SK-N-SH treated with all-trans-retinoic acid at 6 μM for 48 hours (cell line): Measurements from ENCODE around the gene GPR137.

Source experiments
- ATAC-seq: fragments of 200-7000 bp; cut with Tn5 transposase; 3 replicates; pipeline ENCODE4 v1.9.1; 2020; ENCODE audit warnings: mild to moderate bottlenecking, moderate library complexity
- ARNTL ChIP-seq: fragments of 450-650 bp; formaldehyde crosslinking; IDR thresholded peaks from 2 replicates; pipeline ENCODE4 v1.5.0; 2020; ENCODE audit warnings: low read depth, mild to moderate bottlenecking, moderate library complexity, borderline replicate concordance
- BACH2 ChIP-seq: fragments of 250-450 bp; sonication (Bioruptor Pico); IDR thresholded peaks from 2 replicates; pipeline ENCODE4 v1.9.0; 2021; ENCODE audit warnings: mild to moderate bottlenecking, borderline replicate concordance
- CSDC2 ChIP-seq: fragments of 250-450 bp; sonication (Bioruptor Pico); IDR thresholded peaks from 2 replicates; pipeline ENCODE4 v1.5.0; 2020; ENCODE audit warnings: mild to moderate bottlenecking, moderate library complexity
- ESRRG ChIP-seq: fragments of 250-450 bp; sonication (Bioruptor Pico); IDR thresholded peaks from 2 replicates; pipeline ENCODE4 v1.6.1; 2021; ENCODE audit warnings: mild to moderate bottlenecking
- GLIS3 ChIP-seq: fragments of 250-450 bp; sonication (Bioruptor Pico); IDR thresholded peaks from 2 replicates; pipeline ENCODE4 v1.5.0; 2020; ENCODE audit warnings: mild to moderate bottlenecking, moderate library complexity
- ISL1 ChIP-seq: fragments of 250-450 bp; sonication (Bioruptor Pico); IDR thresholded peaks from 2 replicates; pipeline ENCODE4 v2.1.2; 2022; ENCODE audit warnings: mild to moderate bottlenecking, moderate library complexity
- OSR1 ChIP-seq: fragments of 250-450 bp; sonication (Bioruptor Pico); IDR thresholded peaks from 2 replicates; pipeline ENCODE4 v1.8.0; 2022; ENCODE audit warnings: moderate library complexity, mild to moderate bottlenecking, inconsistent platforms
- PPARA ChIP-seq: fragments of 250-450 bp; sonication (Bioruptor Pico); IDR thresholded peaks from 2 replicates; pipeline ENCODE4 v1.5.0; 2020; ENCODE audit warnings: mild to moderate bottlenecking, borderline replicate concordance
- RARB ChIP-seq: fragments of 250-450 bp; sonication (Bioruptor Pico); IDR thresholded peaks from 2 replicates; pipeline ENCODE4 v1.8.0; 2021; ENCODE audit warnings: mild to moderate bottlenecking, moderate library complexity
- SNAI2 ChIP-seq: fragments of 250-450 bp; sonication (Bioruptor Pico); IDR thresholded peaks from 2 replicates; pipeline ENCODE4 v1.5.0; 2020; ENCODE audit warnings: mild to moderate bottlenecking, moderate library complexity
- TOX ChIP-seq: fragments of 250-450 bp; sonication (Bioruptor Pico); IDR thresholded peaks from 2 replicates; pipeline ENCODE4 v1.8.0; 2021; ENCODE audit warnings: mild to moderate bottlenecking, moderate library complexity, borderline replicate concordance
- ZC3H10 ChIP-seq: fragments of 250-450 bp; sonication (Bioruptor Pico); IDR thresholded peaks from 2 replicates; pipeline ENCODE4 v1.5.1; 2021; ENCODE audit warnings: mild to moderate bottlenecking, moderate library complexity
- ZFP3 ChIP-seq: fragments of 250-450 bp; sonication (Bioruptor Pico); IDR thresholded peaks from 2 replicates; pipeline ENCODE4 v1.5.0; 2020; ENCODE audit warnings: mild to moderate bottlenecking, moderate library complexity
- ZFP30 ChIP-seq: fragments of 450-650 bp; formaldehyde crosslinking; IDR thresholded peaks from 2 replicates; pipeline ENCODE4 v1.5.0; 2022; ENCODE audit warnings: mild to moderate bottlenecking, moderate library complexity
- ZNF565 ChIP-seq: fragments of 450-650 bp; formaldehyde crosslinking; conservative IDR thresholded peaks from 2 replicates; pipeline ENCODE4 v1.5.0; 2020; ENCODE audit warnings: low read depth, mild to moderate bottlenecking, moderate library complexity
- ZNF8 ChIP-seq: fragments of 450-650 bp; formaldehyde crosslinking; IDR thresholded peaks from 2 replicates; pipeline ENCODE4 v1.5.0; 2020; ENCODE audit warnings: mild to moderate bottlenecking, moderate library complexity
- TF ChIP-seq, protein P1 (sequence below): fragments of 250-450 bp; sonication (Bioruptor Pico); IDR thresholded peaks from 2 replicates; pipeline ENCODE4 v1.5.0; 2020; ENCODE audit warnings: mild to moderate bottlenecking, moderate library complexity
- TF ChIP-seq, protein P2 (sequence below): fragments of 250-450 bp; sonication (Bioruptor Pico); IDR thresholded peaks from 2 replicates; pipeline ENCODE4 v1.5.1; 2020; ENCODE audit warnings: low read depth, mild to moderate bottlenecking, moderate library complexity
- TF ChIP-seq, protein P3 (sequence below): fragments of 250-450 bp; sonication (Bioruptor Pico); IDR thresholded peaks from 2 replicates; pipeline ENCODE4 v1.8.0; 2021; ENCODE audit warnings: low read depth, mild to moderate bottlenecking, moderate library complexity, borderline replicate concordance
- TF ChIP-seq, protein P4 (sequence below): fragments of 250-450 bp; sonication (Bioruptor Pico); IDR thresholded peaks from 2 replicates; pipeline ENCODE4 v1.5.1; 2021; ENCODE audit warnings: mild to moderate bottlenecking, moderate library complexity

The GPR137 gene

DNA sequence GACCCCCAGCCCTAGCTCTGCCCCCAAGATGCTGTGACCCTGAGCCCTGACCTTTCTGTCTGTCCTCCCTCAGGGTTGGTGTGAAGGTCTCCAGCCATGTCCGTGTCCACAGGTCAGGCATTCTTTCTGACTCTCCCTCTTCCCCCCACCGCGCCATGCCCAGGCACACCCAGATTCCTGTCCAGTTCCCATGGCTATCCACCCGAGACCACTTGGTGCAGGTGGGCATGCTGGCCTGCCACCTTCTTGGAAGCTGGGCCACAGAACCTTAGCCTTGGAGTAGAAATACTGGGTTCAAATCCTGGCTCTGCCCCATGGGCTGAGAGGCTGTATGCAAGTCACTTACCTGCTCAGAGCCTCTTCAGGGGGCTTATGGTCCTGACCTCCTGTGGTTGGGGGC lies 36.6 kb upstream of the GPR137 start:
- TF ChIP-seq ZFP3 (CRISPR knock-in tag): no peak
- TF ChIP-seq ZNF565 (CRISPR knock-in tag): no peak
- TF ChIP-seq, protein P1, sequence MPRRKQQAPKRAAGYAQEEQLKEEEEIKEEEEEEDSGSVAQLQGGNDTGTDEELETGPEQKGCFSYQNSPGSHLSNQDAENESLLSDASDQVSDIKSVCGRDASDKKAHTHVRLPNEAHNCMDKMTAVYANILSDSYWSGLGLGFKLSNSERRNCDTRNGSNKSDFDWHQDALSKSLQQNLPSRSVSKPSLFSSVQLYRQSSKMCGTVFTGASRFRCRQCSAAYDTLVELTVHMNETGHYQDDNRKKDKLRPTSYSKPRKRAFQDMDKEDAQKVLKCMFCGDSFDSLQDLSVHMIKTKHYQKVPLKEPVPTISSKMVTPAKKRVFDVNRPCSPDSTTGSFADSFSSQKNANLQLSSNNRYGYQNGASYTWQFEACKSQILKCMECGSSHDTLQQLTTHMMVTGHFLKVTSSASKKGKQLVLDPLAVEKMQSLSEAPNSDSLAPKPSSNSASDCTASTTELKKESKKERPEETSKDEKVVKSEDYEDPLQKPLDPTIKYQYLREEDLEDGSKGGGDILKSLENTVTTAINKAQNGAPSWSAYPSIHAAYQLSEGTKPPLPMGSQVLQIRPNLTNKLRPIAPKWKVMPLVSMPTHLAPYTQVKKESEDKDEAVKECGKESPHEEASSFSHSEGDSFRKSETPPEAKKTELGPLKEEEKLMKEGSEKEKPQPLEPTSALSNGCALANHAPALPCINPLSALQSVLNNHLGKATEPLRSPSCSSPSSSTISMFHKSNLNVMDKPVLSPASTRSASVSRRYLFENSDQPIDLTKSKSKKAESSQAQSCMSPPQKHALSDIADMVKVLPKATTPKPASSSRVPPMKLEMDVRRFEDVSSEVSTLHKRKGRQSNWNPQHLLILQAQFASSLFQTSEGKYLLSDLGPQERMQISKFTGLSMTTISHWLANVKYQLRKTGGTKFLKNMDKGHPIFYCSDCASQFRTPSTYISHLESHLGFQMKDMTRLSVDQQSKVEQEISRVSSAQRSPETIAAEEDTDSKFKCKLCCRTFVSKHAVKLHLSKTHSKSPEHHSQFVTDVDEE: no peak
- TF ChIP-seq BACH2: no peak
- TF ChIP-seq CSDC2 (CRISPR knock-in tag): no peak
- TF ChIP-seq ZNF8 (CRISPR knock-in tag): no peak
- TF ChIP-seq, protein P2, sequence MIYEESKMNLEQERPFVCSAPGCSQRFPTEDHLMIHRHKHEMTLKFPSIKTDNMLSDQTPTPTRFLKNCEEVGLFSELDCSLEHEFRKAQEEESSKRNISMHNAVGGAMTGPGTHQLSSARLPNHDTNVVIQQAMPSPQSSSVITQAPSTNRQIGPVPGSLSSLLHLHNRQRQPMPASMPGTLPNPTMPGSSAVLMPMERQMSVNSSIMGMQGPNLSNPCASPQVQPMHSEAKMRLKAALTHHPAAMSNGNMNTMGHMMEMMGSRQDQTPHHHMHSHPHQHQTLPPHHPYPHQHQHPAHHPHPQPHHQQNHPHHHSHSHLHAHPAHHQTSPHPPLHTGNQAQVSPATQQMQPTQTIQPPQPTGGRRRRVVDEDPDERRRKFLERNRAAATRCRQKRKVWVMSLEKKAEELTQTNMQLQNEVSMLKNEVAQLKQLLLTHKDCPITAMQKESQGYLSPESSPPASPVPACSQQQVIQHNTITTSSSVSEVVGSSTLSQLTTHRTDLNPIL: no peak
- TF ChIP-seq, protein P3, sequence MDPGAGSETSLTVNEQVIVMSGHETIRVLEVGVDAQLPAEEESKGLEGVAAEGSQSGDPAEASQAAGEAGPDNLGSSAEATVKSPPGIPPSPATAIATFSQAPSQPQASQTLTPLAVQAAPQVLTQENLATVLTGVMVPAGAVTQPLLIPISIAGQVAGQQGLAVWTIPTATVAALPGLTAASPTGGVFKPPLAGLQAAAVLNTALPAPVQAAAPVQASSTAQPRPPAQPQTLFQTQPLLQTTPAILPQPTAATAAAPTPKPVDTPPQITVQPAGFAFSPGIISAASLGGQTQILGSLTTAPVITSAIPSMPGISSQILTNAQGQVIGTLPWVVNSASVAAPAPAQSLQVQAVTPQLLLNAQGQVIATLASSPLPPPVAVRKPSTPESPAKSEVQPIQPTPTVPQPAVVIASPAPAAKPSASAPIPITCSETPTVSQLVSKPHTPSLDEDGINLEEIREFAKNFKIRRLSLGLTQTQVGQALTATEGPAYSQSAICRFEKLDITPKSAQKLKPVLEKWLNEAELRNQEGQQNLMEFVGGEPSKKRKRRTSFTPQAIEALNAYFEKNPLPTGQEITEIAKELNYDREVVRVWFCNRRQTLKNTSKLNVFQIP (CRISPR knock-in tag): no peak
- no peak for ATAC-seq

DNA sequence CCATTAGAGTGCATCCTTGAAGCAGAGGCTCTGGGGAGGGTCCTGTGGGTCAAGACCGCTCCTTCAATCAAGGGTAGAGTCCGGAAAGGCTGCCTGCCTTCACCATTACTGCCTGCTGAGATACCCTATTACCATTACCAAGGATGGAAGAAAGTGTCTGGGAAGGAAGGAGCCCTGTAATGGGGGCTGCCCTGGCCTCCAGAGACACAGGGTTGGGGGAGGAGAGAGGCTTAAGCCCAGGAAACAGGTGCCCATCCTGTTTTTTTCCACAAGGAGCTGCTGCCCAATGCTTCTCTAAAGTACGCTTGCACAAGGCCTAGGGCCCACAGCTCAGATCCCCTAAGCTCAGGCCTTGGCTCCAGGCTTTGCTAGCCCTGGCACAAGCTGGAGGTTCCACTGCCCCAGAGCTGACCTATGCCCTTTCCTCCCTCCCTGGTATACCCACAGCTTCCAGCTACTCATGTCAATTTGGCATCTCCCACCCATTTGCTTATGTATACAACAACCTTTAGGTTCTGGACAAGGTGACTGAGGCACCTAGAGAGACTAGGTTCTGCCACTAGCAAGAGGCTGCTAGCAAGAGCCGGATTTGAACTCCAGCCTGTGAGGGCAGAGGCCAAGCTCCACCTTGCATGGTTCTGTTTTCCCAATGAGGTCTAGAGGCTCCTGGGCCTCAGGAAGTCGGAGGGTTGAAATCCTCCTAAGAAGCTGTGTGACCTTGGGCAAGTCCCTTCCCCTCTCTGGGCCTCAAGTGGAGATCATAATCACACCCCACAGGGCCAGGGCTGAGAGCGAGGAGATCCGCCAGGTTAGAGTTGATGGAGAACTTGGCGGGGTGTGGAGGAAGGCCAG lies 35.9 kb upstream of the GPR137 start:
- ATAC-seq: no peak
- TF ChIP-seq ZNF565 (CRISPR knock-in tag) (no peak), ZFP3 (CRISPR knock-in tag) (no peak), PPARA (no peak), GLIS3 (CRISPR knock-in tag) (no peak), ISL1 (CRISPR knock-in tag) (no peak), ZFP30 (CRISPR knock-in tag) (no peak), TOX (CRISPR knock-in tag) (no peak), ZC3H10 (CRISPR knock-in tag) (no peak)
- TF ChIP-seq, protein P4, sequence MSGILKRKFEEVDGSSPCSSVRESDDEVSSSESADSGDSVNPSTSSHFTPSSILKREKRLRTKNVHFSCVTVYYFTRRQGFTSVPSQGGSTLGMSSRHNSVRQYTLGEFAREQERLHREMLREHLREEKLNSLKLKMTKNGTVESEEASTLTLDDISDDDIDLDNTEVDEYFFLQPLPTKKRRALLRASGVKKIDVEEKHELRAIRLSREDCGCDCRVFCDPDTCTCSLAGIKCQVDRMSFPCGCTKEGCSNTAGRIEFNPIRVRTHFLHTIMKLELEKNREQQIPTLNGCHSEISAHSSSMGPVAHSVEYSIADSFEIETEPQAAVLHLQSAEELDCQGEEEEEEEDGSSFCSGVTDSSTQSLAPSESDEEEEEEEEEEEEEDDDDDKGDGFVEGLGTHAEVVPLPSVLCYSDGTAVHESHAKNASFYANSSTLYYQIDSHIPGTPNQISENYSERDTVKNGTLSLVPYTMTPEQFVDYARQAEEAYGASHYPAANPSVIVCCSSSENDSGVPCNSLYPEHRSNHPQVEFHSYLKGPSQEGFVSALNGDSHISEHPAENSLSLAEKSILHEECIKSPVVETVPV: no peak
- TF ChIP-seq, protein P1: no peak

DNA sequence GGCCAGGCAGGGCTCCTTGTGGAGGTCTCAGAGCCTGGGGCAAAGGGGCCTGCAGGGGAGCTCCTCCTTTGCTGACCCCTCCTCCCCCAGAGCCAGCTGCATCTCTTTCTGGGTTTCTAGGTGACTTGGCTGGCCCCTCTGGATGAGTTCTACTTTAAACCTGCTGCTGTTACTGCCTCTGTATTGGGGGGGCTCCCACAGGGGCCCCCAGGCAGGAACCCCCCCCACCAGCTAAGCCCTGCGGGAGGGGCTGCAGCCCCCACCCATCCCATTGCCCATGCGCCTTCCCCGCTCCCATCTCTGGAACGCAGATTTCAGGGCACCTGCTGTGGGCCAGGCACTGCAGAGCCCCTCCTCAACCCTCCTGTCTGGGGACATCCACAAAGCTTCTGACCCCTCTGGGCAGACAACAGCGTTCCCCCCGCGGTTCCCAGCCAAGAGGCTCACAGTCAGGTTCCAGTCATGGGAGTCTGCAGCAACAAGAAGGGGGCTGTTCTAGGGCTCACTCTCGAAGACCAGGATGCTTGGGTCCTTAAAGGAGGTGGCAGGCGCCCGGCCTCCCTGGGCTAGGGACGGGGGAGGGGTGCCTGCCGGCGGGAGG lies 35.1 kb upstream of the GPR137 start:
- peak; percentile 4; the same call in 2 of the 3 replicates for ATAC-seq
- TF ChIP-seq SNAI2 (CRISPR knock-in tag): no peak
- TF ChIP-seq CSDC2 (CRISPR knock-in tag): no peak
- TF ChIP-seq OSR1: no peak
- no peak for TF ChIP-seq ZFP30 (CRISPR knock-in tag)
- no peak for TF ChIP-seq BACH2
- TF ChIP-seq, protein P3 (CRISPR knock-in tag): no peak
- TF ChIP-seq RARB: no peak
- TF ChIP-seq, protein P2: no peak
- no peak for TF ChIP-seq ESRRG
- no peak for TF ChIP-seq ARNTL (CRISPR knock-in tag)
- TF ChIP-seq PPARA: no peak
- TF ChIP-seq ZNF8 (CRISPR knock-in tag): no peak
- no peak for TF ChIP-seq TOX (CRISPR knock-in tag)
- TF ChIP-seq, protein P4: no peak
